ENCODE results near the gene PCAT7. TPM values are rescaled to one million over a fixed set of nuclear protein-coding genes. Genes with fewer than 3 reads are reported as not detected.
"Not testable (repeated sequence)": the region's sequence is repeated elsewhere in the genome, so short reads cannot be mapped to it uniquely, and the experiment has no call there.

PCAT7 gene
- total RNA-seq, 2 donors from 2014 or later = 0.78 TPM; not detected in 1

- intact Hi-C loops (cut with DNase I) = loop anchor here (10.0 kb wide), 1 partner anchor 47 kb away; no protein-coding TSS in a partner anchor
- no peak overlapping the region for H3K4me3 ChIP-seq
- WGBS, 2 donors = 76 to 85% methylated on average over 4 of the region's 4 CpGs
- TF ChIP-seq POLR2A (IDR thresholded peaks at IDR 0.05) (no peak), CTCF (IDR thresholded peaks at IDR 0.05) (no peak)
- H3K36me3 ChIP-seq (replicated peaks in 1 of 2; ENCODE audit: insufficient read depth in 1 of 2, low read depth in 2 of 2) = no peaks in the 10 kb centered on the region
- peaks cover 12% of the 10 kb centered on the region for H3K4me1 ChIP-seq
- H3K9me3 ChIP-seq = no peaks in the 10 kb centered on the region
- no peaks in the 10 kb centered on the region for H3K27me3 ChIP-seq
- ATAC-seq = no peak
- DNase-seq = no peak
- no peak overlapping the region for H3K27ac ChIP-seq
Observed at GRCh38 chr9:94557376-94557775, 2.5 kb downstream of the PCAT7 start.

- Histone ChIP-seq H3K4me3 (no peak overlapping the region), H3K9me3 (no peaks in the 10 kb centered on the region), H3K4me1 (peaks cover under 1% of the 10 kb centered on the region), H3K36me3 (replicated peaks in 1 of 2; ENCODE audit: insufficient read depth in 1 of 2, low read depth in 2 of 2) (no peaks in the 10 kb centered on the region), H3K27me3 (no peaks in the 10 kb centered on the region), H3K27ac (no peak overlapping the region)
- 79 to 94% methylated on average over 6 of the region's 6 CpGs for WGBS, 2 donors
- intact Hi-C loops (cut with DNase I) = no loop called here
- DNase-seq (no peak), ATAC-seq (no peak)
- no peak for TF ChIP-seq POLR2A (IDR thresholded peaks at IDR 0.05)
- TF ChIP-seq CTCF (IDR thresholded peaks at IDR 0.05) = no peak
Observed at GRCh38 chr9:94560237-94560636, 5.4 kb downstream of the PCAT7 start.

GRCh38 chr9:94563548-94563947, 8.7 kb downstream of the PCAT7 start:
- no peak overlapping the region for H3K4me3 ChIP-seq
- no peak overlapping the region for H3K27ac ChIP-seq
- WGBS, 2 donors = 75 to 87% methylated on average over 2 of the region's 2 CpGs
- H3K9me3 ChIP-seq = no peaks in the 10 kb centered on the region
- H3K36me3 ChIP-seq (replicated peaks in 1 of 2; ENCODE audit: insufficient read depth in 1 of 2, low read depth in 2 of 2) = no peaks in the 10 kb centered on the region
- TF ChIP-seq POLR2A (IDR thresholded peaks at IDR 0.05) = no peak
- TF ChIP-seq CTCF (IDR thresholded peaks at IDR 0.05) = no peak
- H3K27me3 ChIP-seq = no peaks in the 10 kb centered on the region
- no peak for ATAC-seq
- intact Hi-C loops (cut with DNase I) = no loop called here
- no peak for DNase-seq
- H3K4me1 ChIP-seq = no peaks in the 10 kb centered on the region

GRCh38 chr9:94564279-94564678, 9.4 kb downstream of the PCAT7 start:
- WGBS, 2 donors = 57 to 59% methylated on average over 3 of the region's 3 CpGs
- H3K4me1 ChIP-seq; H3K27ac ChIP-seq; H3K36me3 ChIP-seq (replicated peaks in 1 of 2; ENCODE audit: insufficient read depth in 1 of 2, low read depth in 2 of 2); H3K4me3 ChIP-seq; DNase-seq; ATAC-seq; H3K27me3 ChIP-seq; intact Hi-C loops (cut with DNase I); H3K9me3 ChIP-seq: not testable (repeated sequence)

- Histone ChIP-seq H3K27ac (no peak overlapping the region), H3K36me3 (replicated peaks in 1 of 2; ENCODE audit: insufficient read depth in 1 of 2, low read depth in 2 of 2) (no peaks in the 10 kb centered on the region), H3K27me3 (no peaks in the 10 kb centered on the region), H3K9me3 (no peaks in the 10 kb centered on the region), H3K4me1 (no peaks in the 10 kb centered on the region), H3K4me3 (no peak overlapping the region)
- DNase-seq (no peak), ATAC-seq (no peak)
- no peak for TF ChIP-seq POLR2A (IDR thresholded peaks at IDR 0.05)
- TF ChIP-seq CTCF (IDR thresholded peaks at IDR 0.05) = no peak
- intact Hi-C loops (cut with DNase I) = no loop called here
Observed at GRCh38 chr9:94566550-94566949, 11.7 kb downstream of the PCAT7 start.

Data from body of pancreas (tissue), 4 donors.